Ovary (tissue), 3 donors: Measurements from ENCODE around the gene GNPTAB.

Experiments
- CTCF ChIP-seq, 3 donors: fragments of 450-650 bp in 2 of 3; fragments of 200-600 bp in 1 of 3; IDR thresholded peaks; one replicate each; pipeline versions ENCODE4 v1.5.1 to v1.8.0; 2016 to 2022; ENCODE audit warnings: antibody characterized with exemption in 3 of 3, mild to moderate bottlenecking in 1 of 3
- POLR2A ChIP-seq: fragments of 450-650 bp; IDR thresholded peaks from one replicate; pipeline ENCODE4 v1.6.1; 2017; ENCODE audit warnings: antibody characterized with exemption, mild to moderate bottlenecking, moderate library complexity
- donor health status: DM: no; HTN: no; CAD: no.

- TF ChIP-seq CTCF (IDR thresholded peaks at IDR 0.05): no peak
- no peak for TF ChIP-seq POLR2A
Measured at GRCh38 chr12:101828463-101829196, 2.1 kb downstream of the GNPTAB start.
